CD14-positive monocyte (primary cell): ENCODE measurements around the gene SLC17A1. TPM values are rescaled to one million over a fixed set of nuclear protein-coding genes. Genes with fewer than 3 reads are reported as not detected.

Source experiments
- DNase-seq, 3 donors: peaks; one replicate each; pipeline ENCODE4 v3.0.0-alpha.2; 2011 to 2022
- H2AFZ ChIP-seq: 2 replicates; pipeline ENCODE4 v1.6.0; 2012; ENCODE audit warnings: mild to moderate bottlenecking, low read depth, low read length, inconsistent platforms; ENCODE audit not compliant: insufficient read depth, poor library complexity, severe bottlenecking
- H3K27ac ChIP-seq, 2 donors: 1 replicate in 1 of 2; 2 replicates in 1 of 2; pipeline ENCODE4 v1.5.1; 2012 to 2013; ENCODE audit warnings: low read length in 2 of 2, control low read depth in 1 of 2, inconsistent platforms in 1 of 2, low read depth in 1 of 2, mild to moderate bottlenecking in 1 of 2
- H3K27me3 ChIP-seq, 2 donors: one replicate each; pipeline versions ENCODE4 v1.6.0 to v1.6.1; 2011 to 2013; ENCODE audit warnings: low read length in 2 of 2; ENCODE audit not compliant: control insufficient read depth in 2 of 2, insufficient read depth in 2 of 2
- H3K36me3 ChIP-seq, 2 donors: replicated peaks in 1 of 2; 1 replicate in 1 of 2; 2 replicates in 1 of 2; pipeline versions ENCODE4 v1.5.1 to v1.6.1; 2012 to 2013; ENCODE audit warnings: low read length in 2 of 2, control low read depth in 1 of 2, inconsistent platforms in 1 of 2, mild to moderate bottlenecking in 1 of 2; ENCODE audit not compliant: insufficient read depth in 2 of 2, control insufficient read depth in 1 of 2
- H3K4me1 ChIP-seq, 2 donors: 1 replicate in 1 of 2; 2 replicates in 1 of 2; pipeline versions ENCODE4 v1.5.1 to v1.6.1; 2012 to 2013; ENCODE audit warnings: low read length in 2 of 2, control low read depth in 1 of 2, inconsistent platforms in 1 of 2, mild to moderate bottlenecking in 1 of 2, moderate library complexity in 1 of 2; ENCODE audit not compliant: insufficient read depth in 2 of 2, control insufficient read depth in 1 of 2
- H3K4me2 ChIP-seq: replicated peaks from 2 replicates; pipeline ENCODE3; 2012; ENCODE audit warnings: low read length, moderate library complexity, mild to moderate bottlenecking; ENCODE audit not compliant: poor library complexity, severe bottlenecking; ENCODE audit errors: extremely low read depth
- H3K4me3 ChIP-seq, 3 experiments: fragments of 200-600 bp in 1 of 3; sonication (generic) in 1 of 3; replicated peaks in 1 of 3; 1 replicate in 2 of 3; 2 replicates in 1 of 3; pipeline ENCODE4 v1.5.1; 2011 to 2013; ENCODE audit warnings: low read length in 3 of 3, mild to moderate bottlenecking in 3 of 3, control low read depth in 2 of 3, low read depth in 2 of 3, inconsistent platforms in 1 of 3, moderate library complexity in 1 of 3
- H3K79me2 ChIP-seq: 2 replicates; pipeline ENCODE4 v1.6.0; 2012; ENCODE audit warnings: mild to moderate bottlenecking, control low read depth, inconsistent platforms, low read length, moderate library complexity; ENCODE audit not compliant: insufficient read depth
- H3K9ac ChIP-seq: 2 replicates; pipeline ENCODE4 v1.6.0; 2017; ENCODE audit warnings: low read length, mild to moderate bottlenecking; ENCODE audit not compliant: insufficient read depth, poor library complexity, severe bottlenecking
- H3K9me3 ChIP-seq, 2 donors: replicated peaks in 1 of 2; 1 replicate in 1 of 2; 2 replicates in 1 of 2; pipeline versions ENCODE4 v1.5.1 to v1.6.1; 2012 to 2013; ENCODE audit warnings: low read length in 2 of 2, control low read depth in 1 of 2; ENCODE audit not compliant: control insufficient read depth in 1 of 2, insufficient read depth in 1 of 2
- H4K20me1 ChIP-seq: 2 replicates; pipeline ENCODE4 v1.6.0; 2012; ENCODE audit warnings: mild to moderate bottlenecking, low read length, control low read depth, moderate library complexity; ENCODE audit not compliant: insufficient read depth
- H3K27ac Mint-ChIP-seq, 7 donors: one replicate each; pipeline ENCODE4 v1.8.0; 2020; ENCODE audit warnings: mild to moderate bottlenecking in 7 of 7, mixed read lengths in 7 of 7, moderate library complexity in 6 of 7, inconsistent platforms in 2 of 7
- H3K27me3 Mint-ChIP-seq, 3 donors: one replicate each; pipeline ENCODE4 v1.8.0; 2021 to 2022; ENCODE audit warnings: low read depth in 3 of 3, mild to moderate bottlenecking in 3 of 3, mixed read lengths in 3 of 3, moderate library complexity in 3 of 3, inconsistent platforms in 1 of 3
- H3K36me3 Mint-ChIP-seq, 2 donors: one replicate each; pipeline ENCODE4 v1.8.0; 2020; ENCODE audit warnings: mixed read lengths in 2 of 2, inconsistent platforms in 1 of 2, mild to moderate bottlenecking in 1 of 2
- H3K4me1 Mint-ChIP-seq: one replicate; pipeline ENCODE4 v1.8.0; 2020; ENCODE audit warnings: mild to moderate bottlenecking, mixed read lengths
- H3K4me3 Mint-ChIP-seq, 2 donors: one replicate each; pipeline ENCODE4 v1.8.0; 2020; ENCODE audit warnings: mild to moderate bottlenecking in 2 of 2, mixed read lengths in 2 of 2, moderate library complexity in 1 of 2
- H3K9me3 Mint-ChIP-seq, 7 donors: one replicate each; pipeline ENCODE4 v1.8.0; 2020 to 2022; ENCODE audit warnings: mixed read lengths in 7 of 7, mild to moderate bottlenecking in 6 of 7, moderate library complexity in 6 of 7, inconsistent platforms in 2 of 7
- WGBS: methylation state at CpG from one replicate; pipeline ENCODE4 v1.1.5; 2013; ENCODE audit warnings: missing lambda C conversion rate; ENCODE audit not compliant: insufficient coverage; 5-methylcytosine and 5-hydroxymethylcytosine counted together
- intact Hi-C, 2 donors: fragments of 100-400 bp; cut with micrococcal nuclease; formaldehyde crosslinking; loops; one replicate each; pipeline versions ENCODE4 v1.15.0 to v1.15.1; 2023
- polyA plus RNA-seq, 3 donors: library from polyadenylated mRNA; depleted of rRNA in 1 of 3; unstranded in 2 of 3; stranded (reverse) in 1 of 3; fragments of 300-500 nt in 2 of 3; fragments of >200 nt in 1 of 3; fragmentation: Illumina TruSeq in 2 of 3; gene quantifications; 1 replicate in 2 of 3; 2 replicates in 1 of 3; pipeline ENCODE4 v1.2.3, GENCODE V29; 2012 to 2021
- TF ChIP-seq, protein P1 (sequence below): fragments of 200-600 bp; IDR thresholded peaks from one replicate; pipeline ENCODE4 v1.8.0; 2022; ENCODE audit warnings: antibody characterized with exemption, mild to moderate bottlenecking

Gene SLC17A1
- polyA plus RNA-seq, 3 donors, result not detected

DNA sequence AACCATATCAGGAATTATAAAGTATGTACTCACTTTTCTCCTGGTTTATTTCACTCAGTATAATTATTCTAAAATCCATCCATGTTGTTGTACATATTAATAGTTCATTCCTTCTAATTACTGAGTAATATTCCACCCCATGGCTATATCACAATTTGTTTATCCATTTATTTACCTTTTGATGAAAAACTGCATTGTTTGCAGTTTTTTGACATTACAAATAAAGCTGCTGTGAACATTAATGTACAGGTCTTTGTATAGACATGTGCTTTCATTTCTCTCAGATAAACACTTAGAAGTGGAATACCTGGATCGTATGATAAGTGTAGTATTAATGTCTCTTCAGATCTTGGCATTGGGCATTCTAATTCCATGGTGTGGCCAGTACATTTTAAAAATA, 38.0 kb upstream of the SLC17A1 start:
- no peaks in the 10 kb centered on the region for H3K9me3 ChIP-seq
- no peaks in the 10 kb centered on the region for H4K20me1 ChIP-seq
- no peaks in the 10 kb centered on the region for H3K79me2 ChIP-seq
- no peak overlapping the region for H3K4me2 ChIP-seq
- no peak overlapping the region for H3K4me3 ChIP-seq
- H3K4me1 Mint-ChIP-seq, result no peaks in the 10 kb centered on the region
- H3K9me3 Mint-ChIP-seq, result peaks cover 0 to 3% (median 0%) of the 10 kb centered on the region in 7 donors
- H3K9ac ChIP-seq, result no peak overlapping the region
- peaks cover 0 to 5% of the 10 kb centered on the region in 2 donors for H3K4me1 ChIP-seq
- H3K36me3 ChIP-seq, result no peaks in the 10 kb centered on the region
- H3K27me3 ChIP-seq, result no peaks in the 10 kb centered on the region
- DNase-seq, result no peak
- WGBS, result no CpG with 5 or more reads among the region's 1 CpG
- no peak overlapping the region for H3K4me3 Mint-ChIP-seq
- intact Hi-C loops, result no loop called here
- H3K36me3 Mint-ChIP-seq, result no peaks in the 10 kb centered on the region
- H3K27ac ChIP-seq, result no peak overlapping the region
- no peaks in the 10 kb centered on the region for H3K27me3 Mint-ChIP-seq
- H2AFZ ChIP-seq, result no peak overlapping the region
- TF ChIP-seq, protein P1, sequence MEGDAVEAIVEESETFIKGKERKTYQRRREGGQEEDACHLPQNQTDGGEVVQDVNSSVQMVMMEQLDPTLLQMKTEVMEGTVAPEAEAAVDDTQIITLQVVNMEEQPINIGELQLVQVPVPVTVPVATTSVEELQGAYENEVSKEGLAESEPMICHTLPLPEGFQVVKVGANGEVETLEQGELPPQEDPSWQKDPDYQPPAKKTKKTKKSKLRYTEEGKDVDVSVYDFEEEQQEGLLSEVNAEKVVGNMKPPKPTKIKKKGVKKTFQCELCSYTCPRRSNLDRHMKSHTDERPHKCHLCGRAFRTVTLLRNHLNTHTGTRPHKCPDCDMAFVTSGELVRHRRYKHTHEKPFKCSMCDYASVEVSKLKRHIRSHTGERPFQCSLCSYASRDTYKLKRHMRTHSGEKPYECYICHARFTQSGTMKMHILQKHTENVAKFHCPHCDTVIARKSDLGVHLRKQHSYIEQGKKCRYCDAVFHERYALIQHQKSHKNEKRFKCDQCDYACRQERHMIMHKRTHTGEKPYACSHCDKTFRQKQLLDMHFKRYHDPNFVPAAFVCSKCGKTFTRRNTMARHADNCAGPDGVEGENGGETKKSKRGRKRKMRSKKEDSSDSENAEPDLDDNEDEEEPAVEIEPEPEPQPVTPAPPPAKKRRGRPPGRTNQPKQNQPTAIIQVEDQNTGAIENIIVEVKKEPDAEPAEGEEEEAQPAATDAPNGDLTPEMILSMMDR, result no peak
- no peak overlapping the region for H3K27ac Mint-ChIP-seq

DNA sequence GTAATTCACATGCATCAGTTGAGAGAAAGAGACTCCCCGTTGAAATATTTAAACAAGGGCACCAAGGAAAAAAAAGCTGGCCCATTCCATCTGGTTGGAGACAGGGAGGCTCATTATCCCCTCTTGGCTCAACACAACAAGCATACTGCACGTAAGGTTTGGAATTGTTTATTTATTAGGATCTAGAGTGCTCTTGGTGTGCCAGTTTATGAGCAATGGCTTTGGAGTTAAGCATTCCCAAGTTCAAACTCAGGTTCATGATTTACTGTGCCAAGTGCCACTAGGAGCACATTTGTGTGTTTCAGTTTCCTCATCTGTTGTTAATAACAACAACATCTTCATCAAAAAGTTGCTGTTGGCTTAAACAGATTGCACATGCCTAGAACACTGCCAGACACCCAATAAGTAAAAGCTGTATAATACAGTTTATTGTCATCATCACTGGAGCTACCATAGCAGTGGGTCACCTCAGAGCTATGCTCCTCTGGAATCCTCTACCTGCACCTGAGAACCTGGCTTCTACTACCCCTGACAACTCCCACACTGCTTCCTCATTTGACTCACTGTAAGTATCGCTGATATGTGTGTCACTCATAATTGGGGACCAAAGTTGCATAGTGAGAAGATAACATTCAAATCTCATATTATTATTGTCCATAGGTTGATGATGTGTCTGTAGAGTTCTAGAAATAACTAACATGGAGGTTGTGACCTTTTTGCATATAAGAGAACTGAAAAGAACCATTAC, 36.8 kb upstream of the SLC17A1 start:
- Histone ChIP-seq H3K9ac (no peak overlapping the region), H3K27ac (no peak overlapping the region), H3K27me3 (no peaks in the 10 kb centered on the region), H3K4me1 (no peaks in the 10 kb centered on the region), H3K4me2 (no peak overlapping the region), H4K20me1 (no peaks in the 10 kb centered on the region), H2AFZ (no peak overlapping the region), H3K9me3 (no peaks in the 10 kb centered on the region), H3K79me2 (no peaks in the 10 kb centered on the region), H3K36me3 (no peaks in the 10 kb centered on the region), H3K4me3 (no peak overlapping the region)
- H3K27ac Mint-ChIP-seq, result no peak overlapping the region
- TF ChIP-seq, protein P1, result no peak
- peaks cover 0 to 3% (median 1%) of the 10 kb centered on the region in 7 donors for H3K9me3 Mint-ChIP-seq
- DNase-seq, result no peak
- intact Hi-C loops, result no loop called here
- no CpG with 5 or more reads among the region's 3 CpGs for WGBS
- H3K36me3 Mint-ChIP-seq, result no peaks in the 10 kb centered on the region
- H3K4me3 Mint-ChIP-seq, result no peak overlapping the region
- H3K27me3 Mint-ChIP-seq, result no peaks in the 10 kb centered on the region
- H3K4me1 Mint-ChIP-seq, result peaks cover 7% of the 10 kb centered on the region
